ENCODE data around the gene CLEC18A.
"Not testable (repeated sequence)": the region's sequence is repeated elsewhere in the genome, so short reads cannot be mapped to it uniquely, and the experiment has no call there.

The CLEC18A gene

GRCh38 chr16:69963312-69963711 is 12.2 kb downstream of the CLEC18A start:
- not testable (repeated sequence) for H3F3A ChIP-seq (ENCODE audit: control insufficient read depth, insufficient read depth); H3K27ac ChIP-seq (ENCODE audit: low read depth, low read length); H4K20me1 ChIP-seq (ENCODE audit: control insufficient read depth, insufficient read depth, low read depth, low read length); H3K4me1 ChIP-seq (ENCODE audit: control insufficient read depth, low read length); H3K9me2 ChIP-seq (replicated peaks; ENCODE audit: control insufficient read depth, low read length); H3K36me3 ChIP-seq (ENCODE audit: control insufficient read depth, low read length); H3K4me3 ChIP-seq (ENCODE audit: low read length); H3K4me2 ChIP-seq (ENCODE audit: low read length); H3K9me3 ChIP-seq (ENCODE audit: control insufficient read depth, insufficient read depth, low read length); H3K79me2 ChIP-seq (ENCODE audit: control insufficient read depth, low read length); H3K27me3 ChIP-seq (ENCODE audit: control insufficient read depth, low read length)

DNA sequence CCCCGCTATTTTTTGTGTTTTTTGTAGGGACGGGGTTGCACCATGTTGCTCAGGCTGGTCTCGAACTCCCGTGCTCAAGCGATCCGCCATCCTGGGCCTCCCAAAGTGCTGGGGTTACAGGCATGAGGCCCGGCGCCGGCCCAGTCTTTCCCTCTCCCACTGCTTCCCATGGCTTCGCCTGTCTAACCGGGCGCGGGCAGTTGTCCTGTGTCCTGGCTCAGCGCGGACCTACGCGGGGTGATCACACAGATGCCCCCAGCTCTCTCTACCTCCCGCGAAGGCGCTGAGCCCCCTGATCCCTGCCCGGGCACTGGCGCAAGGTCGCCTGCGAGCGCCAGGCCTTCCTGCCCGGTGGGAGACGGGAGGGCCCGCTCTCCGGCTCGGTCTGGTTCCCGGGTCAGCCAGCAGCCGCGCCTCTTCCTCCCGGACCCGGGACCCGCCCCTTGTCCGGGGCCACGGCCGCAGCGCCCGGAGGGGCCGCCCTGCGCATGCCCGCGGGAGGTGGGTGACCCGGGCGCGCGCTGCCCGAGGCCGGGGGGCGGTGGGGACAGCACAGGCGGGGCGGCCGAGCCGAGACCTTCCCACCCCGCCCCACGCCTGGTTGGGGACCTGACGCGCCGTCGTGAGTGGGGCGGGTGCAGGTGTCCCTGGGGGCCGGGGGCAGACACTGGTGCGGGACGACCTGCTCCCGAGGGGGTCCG is 14.0 kb downstream of the CLEC18A start:
- H3K36me3 ChIP-seq (ENCODE audit: control insufficient read depth, low read length); H3K79me2 ChIP-seq (ENCODE audit: control insufficient read depth, low read length); H3K9me2 ChIP-seq (replicated peaks; ENCODE audit: control insufficient read depth, low read length); H3K4me1 ChIP-seq (ENCODE audit: control insufficient read depth, low read length); H3F3A ChIP-seq (ENCODE audit: control insufficient read depth, insufficient read depth); H3K9me3 ChIP-seq (ENCODE audit: control insufficient read depth, insufficient read depth, low read length); H4K20me1 ChIP-seq (ENCODE audit: control insufficient read depth, insufficient read depth, low read depth, low read length); H3K4me2 ChIP-seq (ENCODE audit: low read length); H3K27ac ChIP-seq (ENCODE audit: low read depth, low read length); H3K4me3 ChIP-seq (ENCODE audit: low read length); H3K27me3 ChIP-seq (ENCODE audit: control insufficient read depth, low read length): not testable (repeated sequence)

- H3K4me3 ChIP-seq (ENCODE audit: low read length): not testable (repeated sequence)
Measured at GRCh38 chr16:69965661-69966054, 14.5 kb downstream of the CLEC18A start.

GRCh38 chr16:69967688-69968087 is 16.6 kb downstream of the CLEC18A start:
- H3K27me3 ChIP-seq (ENCODE audit: control insufficient read depth, low read length); H3K9me2 ChIP-seq (replicated peaks; ENCODE audit: control insufficient read depth, low read length); H3K79me2 ChIP-seq (ENCODE audit: control insufficient read depth, low read length); H3K4me1 ChIP-seq (ENCODE audit: control insufficient read depth, low read length); H3K36me3 ChIP-seq (ENCODE audit: control insufficient read depth, low read length); H4K20me1 ChIP-seq (ENCODE audit: control insufficient read depth, insufficient read depth, low read depth, low read length); H3K4me3 ChIP-seq (ENCODE audit: low read length); H3F3A ChIP-seq (ENCODE audit: control insufficient read depth, insufficient read depth); H3K4me2 ChIP-seq (ENCODE audit: low read length); H3K27ac ChIP-seq (ENCODE audit: low read depth, low read length); H3K9me3 ChIP-seq (ENCODE audit: control insufficient read depth, insufficient read depth, low read length): not testable (repeated sequence)

More at GRCh38 chr16:69965661-69966054, 14.5 kb downstream of the CLEC18A start:
- H3K36me3 ChIP-seq (ENCODE audit: control insufficient read depth, low read length); H3K27ac ChIP-seq (ENCODE audit: low read depth, low read length); H3F3A ChIP-seq (ENCODE audit: control insufficient read depth, insufficient read depth); H3K79me2 ChIP-seq (ENCODE audit: control insufficient read depth, low read length); H3K4me1 ChIP-seq (ENCODE audit: control insufficient read depth, low read length); H3K4me2 ChIP-seq (ENCODE audit: low read length); H3K9me2 ChIP-seq (replicated peaks; ENCODE audit: control insufficient read depth, low read length); H3K9me3 ChIP-seq (ENCODE audit: control insufficient read depth, insufficient read depth, low read length); H3K27me3 ChIP-seq (ENCODE audit: control insufficient read depth, low read length); H4K20me1 ChIP-seq (ENCODE audit: control insufficient read depth, insufficient read depth, low read depth, low read length): not testable (repeated sequence)

- not testable (repeated sequence) for H3K4me2 ChIP-seq (ENCODE audit: low read length); H3K9me2 ChIP-seq (replicated peaks; ENCODE audit: control insufficient read depth, low read length); H3K4me1 ChIP-seq (ENCODE audit: control insufficient read depth, low read length); H4K20me1 ChIP-seq (ENCODE audit: control insufficient read depth, insufficient read depth, low read depth, low read length); H3K27me3 ChIP-seq (ENCODE audit: control insufficient read depth, low read length); H3K4me3 ChIP-seq (ENCODE audit: low read length); H3K27ac ChIP-seq (ENCODE audit: low read depth, low read length); H3F3A ChIP-seq (ENCODE audit: control insufficient read depth, insufficient read depth); H3K9me3 ChIP-seq (ENCODE audit: control insufficient read depth, insufficient read depth, low read length); H3K79me2 ChIP-seq (ENCODE audit: control insufficient read depth, low read length); H3K36me3 ChIP-seq (ENCODE audit: control insufficient read depth, low read length)
Measured at GRCh38 chr16:69968125-69968524, 17.0 kb downstream of the CLEC18A start.

DNA sequence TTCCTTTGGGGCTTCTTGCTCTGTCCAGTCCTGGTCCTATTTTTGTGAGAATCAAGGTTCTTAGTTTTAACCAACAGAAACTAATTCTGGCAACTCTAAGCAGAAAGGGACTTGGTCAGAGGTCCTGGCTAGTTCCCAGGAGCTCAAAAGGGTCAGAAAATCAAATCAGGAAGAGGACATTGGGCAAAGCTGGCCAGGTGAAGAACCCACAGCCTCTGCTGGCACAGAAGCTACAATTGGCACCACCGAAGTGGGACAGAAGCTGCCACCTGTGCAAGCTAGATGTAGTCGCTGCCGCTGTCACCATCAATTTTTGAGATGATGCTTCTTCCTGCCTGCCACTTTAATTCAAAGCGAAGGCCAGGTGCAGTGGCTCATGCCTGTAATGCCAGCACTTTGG is 18.5 kb downstream of the CLEC18A start:
- H3K27ac ChIP-seq (ENCODE audit: low read depth, low read length); H3K27me3 ChIP-seq (ENCODE audit: control insufficient read depth, low read length): not testable (repeated sequence)

DNA sequence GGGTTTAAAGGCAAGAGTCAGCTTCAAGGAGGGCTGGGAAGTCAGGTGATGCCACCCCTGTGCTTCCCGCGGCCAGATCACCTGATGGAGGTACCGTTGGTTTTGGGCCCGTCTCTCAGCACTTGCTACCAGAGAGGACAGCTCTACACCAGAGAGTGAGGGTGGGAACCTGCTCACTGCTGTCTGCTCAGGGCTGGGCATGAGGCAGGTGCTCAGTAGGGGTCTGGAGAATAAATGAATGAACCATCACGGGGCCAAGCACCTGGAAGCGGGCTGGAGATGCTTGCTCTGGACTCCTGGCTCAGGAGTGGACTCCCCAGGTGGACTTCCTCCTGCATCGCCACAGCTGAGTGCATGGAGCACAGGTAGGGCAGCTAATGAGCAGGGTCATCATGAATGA is 21.0 kb downstream of the CLEC18A start:
- H3K4me2 ChIP-seq (ENCODE audit: low read length); H3K9me2 ChIP-seq (replicated peaks; ENCODE audit: control insufficient read depth, low read length); H3F3A ChIP-seq (ENCODE audit: control insufficient read depth, insufficient read depth): not testable (repeated sequence)

More for the DNA sequence above, 18.5 kb downstream of the CLEC18A start:
- not testable (repeated sequence) for H3K79me2 ChIP-seq (ENCODE audit: control insufficient read depth, low read length); H3K4me3 ChIP-seq (ENCODE audit: low read length); H4K20me1 ChIP-seq (ENCODE audit: control insufficient read depth, insufficient read depth, low read depth, low read length); H3K4me1 ChIP-seq (ENCODE audit: control insufficient read depth, low read length); H3K9me2 ChIP-seq (replicated peaks; ENCODE audit: control insufficient read depth, low read length); H3F3A ChIP-seq (ENCODE audit: control insufficient read depth, insufficient read depth); H3K36me3 ChIP-seq (ENCODE audit: control insufficient read depth, low read length); H3K4me2 ChIP-seq (ENCODE audit: low read length); H3K9me3 ChIP-seq (ENCODE audit: control insufficient read depth, insufficient read depth, low read length)

DNA sequence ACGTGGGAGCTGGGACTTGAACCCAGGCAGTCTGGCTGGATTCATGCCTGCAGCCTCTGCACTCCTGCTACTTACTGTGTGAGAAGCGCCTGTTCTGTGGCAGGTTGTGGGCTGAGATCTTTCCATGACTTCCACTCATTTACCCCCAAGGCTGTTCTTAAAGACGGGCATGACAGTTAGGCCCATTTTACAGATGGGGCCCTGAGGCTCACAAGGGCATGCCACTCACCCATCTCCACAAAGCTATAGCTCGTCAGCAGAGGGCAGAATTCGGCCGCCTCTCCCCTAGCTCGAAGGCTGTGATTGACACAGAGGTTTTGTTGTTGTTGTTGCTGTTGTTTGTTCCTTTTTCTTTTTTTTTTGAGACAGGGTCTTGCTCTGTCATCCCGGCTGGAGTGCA is 21.8 kb downstream of the CLEC18A start:
- H3K4me1 ChIP-seq (ENCODE audit: control insufficient read depth, low read length); H3K4me2 ChIP-seq (ENCODE audit: low read length); H3F3A ChIP-seq (ENCODE audit: control insufficient read depth, insufficient read depth); H4K20me1 ChIP-seq (ENCODE audit: control insufficient read depth, insufficient read depth, low read depth, low read length); H3K27ac ChIP-seq (ENCODE audit: low read depth, low read length); H3K36me3 ChIP-seq (ENCODE audit: control insufficient read depth, low read length); H3K4me3 ChIP-seq (ENCODE audit: low read length); H3K79me2 ChIP-seq (ENCODE audit: control insufficient read depth, low read length); H3K9me2 ChIP-seq (replicated peaks; ENCODE audit: control insufficient read depth, low read length); H3K27me3 ChIP-seq (ENCODE audit: control insufficient read depth, low read length); H3K9me3 ChIP-seq (ENCODE audit: control insufficient read depth, insufficient read depth, low read length): not testable (repeated sequence)

More for the DNA sequence above, 21.0 kb downstream of the CLEC18A start:
- not testable (repeated sequence) for H3K4me3 ChIP-seq (ENCODE audit: low read length); H3K79me2 ChIP-seq (ENCODE audit: control insufficient read depth, low read length); H3K27me3 ChIP-seq (ENCODE audit: control insufficient read depth, low read length); H3K36me3 ChIP-seq (ENCODE audit: control insufficient read depth, low read length); H3K27ac ChIP-seq (ENCODE audit: low read depth, low read length); H3K4me1 ChIP-seq (ENCODE audit: control insufficient read depth, low read length); H4K20me1 ChIP-seq (ENCODE audit: control insufficient read depth, insufficient read depth, low read depth, low read length); H3K9me3 ChIP-seq (ENCODE audit: control insufficient read depth, insufficient read depth, low read length)

All from DOHH2 (cell line).